Sigmoid colon (tissue), 4 donors: ENCODE measurements around the gene FCSK.

Experiments used
- EP300 ChIP-seq, 4 donors: sonication (generic); formaldehyde crosslinking; IDR thresholded peaks; one replicate each; pipeline ENCODE4 v1.6.1; 2017; ENCODE audit warnings: antibody characterized with exemption in 4 of 4
- POLR2A ChIP-seq, 2 donors: fragments of 450-650 bp; IDR thresholded peaks; one replicate each; pipeline ENCODE4 v1.6.1; 2016; ENCODE audit warnings: antibody characterized with exemption in 2 of 2, mild to moderate bottlenecking in 2 of 2, moderate library complexity in 2 of 2
- POLR2AphosphoS5 ChIP-seq, 4 donors: sonication (generic); formaldehyde crosslinking; IDR thresholded peaks; one replicate each; pipeline ENCODE4 v1.6.1; 2017; ENCODE audit warnings: antibody characterized with exemption in 4 of 4
- TF ChIP-seq, protein P1 (sequence below), 4 experiments: fragments of 450-650 bp in 3 of 4; fragments of 200-600 bp in 1 of 4; IDR thresholded peaks; one replicate each; pipeline ENCODE4 v1.5.1; 2016 to 2019; ENCODE audit warnings: antibody characterized with exemption in 4 of 4, mild to moderate bottlenecking in 3 of 4, moderate library complexity in 2 of 4

DNA sequence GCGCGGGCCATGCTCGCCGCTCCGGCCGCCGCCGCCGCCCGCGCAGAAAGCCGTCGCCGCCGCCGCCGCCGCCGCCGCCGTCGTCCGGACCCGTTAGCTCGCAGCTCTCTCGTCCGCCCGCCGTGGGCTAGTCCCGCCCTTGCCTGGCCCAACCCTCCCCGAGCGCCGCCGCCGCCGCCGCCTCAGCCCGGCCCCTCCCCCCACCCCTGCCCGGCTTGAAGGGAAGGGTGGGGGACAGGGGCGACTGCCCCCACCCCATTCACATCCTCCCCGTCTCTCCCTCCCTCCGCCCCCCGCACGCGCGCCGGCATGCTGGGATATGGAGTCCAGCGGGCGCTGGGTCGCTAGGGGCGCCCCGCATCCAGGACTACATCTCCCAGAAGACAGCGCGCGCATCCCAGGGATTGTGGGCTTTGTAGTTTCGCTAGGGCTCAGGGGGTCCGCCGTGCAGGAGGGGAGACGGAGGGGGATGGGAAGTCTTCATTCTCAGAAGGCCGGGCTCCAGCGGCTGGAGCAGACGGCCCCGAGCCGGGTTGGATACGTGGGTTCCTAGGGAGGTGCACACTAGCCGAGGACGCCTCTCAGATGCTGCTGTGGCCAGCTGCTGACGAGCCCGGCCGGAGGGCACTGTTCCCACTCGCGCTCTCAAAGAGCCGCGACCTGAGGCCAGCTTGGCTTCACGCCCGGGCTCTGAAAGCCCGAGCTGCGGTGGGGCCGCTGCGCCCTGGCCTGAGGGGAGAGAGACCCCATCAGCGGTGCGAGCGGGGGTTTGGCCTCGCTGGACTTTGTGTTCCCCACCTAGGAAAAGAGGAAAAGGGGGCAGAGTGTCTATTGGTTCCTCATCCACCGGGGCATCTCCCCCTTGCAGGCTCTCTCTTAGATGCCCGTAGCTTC, 15.2 kb upstream of the FCSK start, which contains the start of gene ST3GAL2:
- TF ChIP-seq EP300 (IDR thresholded peaks at IDR 0.05) (no peak), POLR2AphosphoS5 (IDR thresholded peaks at IDR 0.05) (peak in 3 of 4 donors; percentile 46 to 51 (median 51)), POLR2A (IDR thresholded peaks at IDR 0.05) (no peak)
- TF ChIP-seq, protein P1, sequence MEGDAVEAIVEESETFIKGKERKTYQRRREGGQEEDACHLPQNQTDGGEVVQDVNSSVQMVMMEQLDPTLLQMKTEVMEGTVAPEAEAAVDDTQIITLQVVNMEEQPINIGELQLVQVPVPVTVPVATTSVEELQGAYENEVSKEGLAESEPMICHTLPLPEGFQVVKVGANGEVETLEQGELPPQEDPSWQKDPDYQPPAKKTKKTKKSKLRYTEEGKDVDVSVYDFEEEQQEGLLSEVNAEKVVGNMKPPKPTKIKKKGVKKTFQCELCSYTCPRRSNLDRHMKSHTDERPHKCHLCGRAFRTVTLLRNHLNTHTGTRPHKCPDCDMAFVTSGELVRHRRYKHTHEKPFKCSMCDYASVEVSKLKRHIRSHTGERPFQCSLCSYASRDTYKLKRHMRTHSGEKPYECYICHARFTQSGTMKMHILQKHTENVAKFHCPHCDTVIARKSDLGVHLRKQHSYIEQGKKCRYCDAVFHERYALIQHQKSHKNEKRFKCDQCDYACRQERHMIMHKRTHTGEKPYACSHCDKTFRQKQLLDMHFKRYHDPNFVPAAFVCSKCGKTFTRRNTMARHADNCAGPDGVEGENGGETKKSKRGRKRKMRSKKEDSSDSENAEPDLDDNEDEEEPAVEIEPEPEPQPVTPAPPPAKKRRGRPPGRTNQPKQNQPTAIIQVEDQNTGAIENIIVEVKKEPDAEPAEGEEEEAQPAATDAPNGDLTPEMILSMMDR (IDR thresholded peaks at IDR 0.05), result no peak
